ENCODE data around the gene FAM217B. TPM values are rescaled to one million over a fixed set of nuclear protein-coding genes. Genes with fewer than 3 reads are reported as not detected.
A peak's percentile ranks its signal among the peaks of the same experiment; 100 is the strongest.
"Not testable (repeated sequence)": the region's sequence is repeated elsewhere in the genome, so short reads cannot be mapped to it uniquely, and the experiment has no call there.

The FAM217B gene
- total RNA-seq, 1 experiment from 2014 or later = 9.0 TPM

- peak; percentile 51 for DNase-seq (ENCODE audit: low read depth)
Measured at GRCh38 chr20:59938696-59939051, 1.5 kb upstream of the FAM217B start.

DNA sequence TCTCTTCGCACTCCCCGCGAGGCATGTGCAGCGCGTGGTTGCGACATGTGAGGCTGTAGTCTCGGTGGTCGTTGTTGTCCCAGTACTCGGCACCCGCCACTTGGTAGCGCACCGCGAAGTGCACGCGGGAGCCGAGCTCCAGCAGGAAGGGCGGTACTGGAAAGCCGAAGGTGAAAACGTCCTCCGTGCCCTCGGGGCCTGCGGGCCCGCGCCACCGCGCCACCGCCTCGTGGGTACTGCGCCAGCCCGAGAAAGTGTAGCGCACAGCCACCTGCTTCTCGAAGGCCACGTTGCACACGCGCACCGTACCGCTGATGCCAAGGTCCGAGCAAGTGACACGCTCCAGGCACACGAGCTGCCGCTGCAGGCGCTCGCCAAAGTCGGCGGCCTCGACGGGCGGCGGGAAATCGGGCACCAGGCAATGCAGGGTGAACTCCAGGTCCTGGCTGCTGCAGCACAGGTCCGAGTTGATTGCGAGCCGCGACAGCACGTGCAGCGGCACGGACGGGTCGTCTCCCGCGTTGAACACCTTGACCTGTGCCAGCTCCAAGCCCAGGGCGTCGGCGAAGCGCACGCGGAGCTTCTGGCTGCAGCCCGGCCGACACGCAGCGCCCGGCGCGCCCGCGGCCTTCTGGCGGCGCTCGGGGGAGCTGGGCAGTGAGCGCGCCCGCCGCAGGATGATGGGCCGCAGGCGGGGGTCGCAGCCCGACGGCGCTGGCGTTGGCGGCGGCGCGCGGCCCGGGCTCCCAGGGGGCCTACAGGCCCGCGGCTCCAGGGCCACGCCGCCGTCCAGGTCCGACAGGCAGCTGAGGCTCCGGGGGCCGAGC, 924 bp upstream of the FAM217B start:
- no peak for DNase-seq (ENCODE audit: low read depth)

- no peak for DNase-seq (ENCODE audit: low read depth)
Measured at GRCh38 chr20:59939879-59940128, 385 bp upstream of the FAM217B start.

DNA sequence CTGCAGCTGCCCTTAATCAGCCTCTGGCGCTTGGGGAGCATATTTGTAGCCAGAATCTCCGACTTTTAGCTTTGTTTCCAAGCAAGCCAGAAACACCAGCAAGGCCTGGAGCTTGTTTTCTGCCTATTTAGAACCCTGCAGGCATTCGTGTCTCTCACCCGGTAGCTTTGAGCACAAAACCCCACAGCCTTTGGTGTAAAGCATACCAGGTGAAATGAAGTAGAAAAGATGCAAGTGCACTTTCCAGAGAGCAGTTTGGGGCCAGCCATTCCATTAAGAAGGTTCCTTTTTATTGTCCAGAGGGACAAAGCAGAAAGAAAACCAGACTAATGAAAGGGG, 736 bp downstream of the FAM217B start:
- no peak for DNase-seq (ENCODE audit: low read depth)

DNA sequence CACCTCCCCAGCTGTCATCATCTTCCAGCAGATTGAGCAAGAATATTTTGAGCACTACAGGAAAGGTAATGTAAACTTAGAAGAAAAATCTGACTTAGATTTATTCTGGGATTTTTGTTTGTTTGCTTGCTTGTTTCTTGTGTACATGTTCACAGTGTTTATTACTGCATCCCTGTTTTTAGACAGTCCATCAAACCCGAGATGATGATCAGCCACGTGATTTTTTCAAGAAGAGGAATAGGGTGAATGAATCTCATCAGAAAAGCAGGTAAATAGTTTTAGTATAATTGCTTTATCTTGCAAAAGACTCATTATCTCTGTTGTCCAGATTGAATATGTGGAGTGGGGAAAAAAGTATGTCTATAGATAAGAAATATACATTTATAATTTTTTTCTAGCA, 2.1 kb downstream of the FAM217B start:
- no peak for DNase-seq (ENCODE audit: low read depth)

GRCh38 chr20:59944726-59945125, 4.5 kb downstream of the FAM217B start:
- no peak for DNase-seq (ENCODE audit: low read depth)

DNA sequence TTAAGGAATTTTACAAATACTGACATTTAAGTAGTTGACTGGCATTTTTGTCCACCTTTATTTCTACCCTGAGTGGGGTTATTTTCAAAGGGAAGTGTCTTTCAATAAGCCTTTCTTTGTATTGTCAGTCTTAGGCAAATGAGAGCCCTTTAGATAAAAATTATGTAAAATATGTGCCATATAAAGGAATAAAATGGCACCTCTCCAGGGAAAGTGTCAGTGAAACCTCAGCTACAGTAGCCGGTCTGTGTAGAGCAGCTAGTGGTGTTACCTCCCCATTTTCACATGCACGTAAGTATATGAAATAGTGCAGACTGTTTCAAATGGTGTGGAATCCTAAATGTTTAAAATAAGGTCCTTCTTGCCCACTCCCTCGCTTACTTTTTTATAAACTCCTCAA, 5.0 kb downstream of the FAM217B start:
- no peak for DNase-seq (ENCODE audit: low read depth)

GRCh38 chr20:59945731-59946130, 5.5 kb downstream of the FAM217B start:
- DNase-seq (ENCODE audit: low read depth) = no peak

GRCh38 chr20:59947376-59947775, 7.2 kb downstream of the FAM217B start:
- DNase-seq (ENCODE audit: low read depth) = no peak

- no peak for DNase-seq (ENCODE audit: low read depth)
Measured at GRCh38 chr20:59948212-59948611, 8.0 kb downstream of the FAM217B start.

DNA sequence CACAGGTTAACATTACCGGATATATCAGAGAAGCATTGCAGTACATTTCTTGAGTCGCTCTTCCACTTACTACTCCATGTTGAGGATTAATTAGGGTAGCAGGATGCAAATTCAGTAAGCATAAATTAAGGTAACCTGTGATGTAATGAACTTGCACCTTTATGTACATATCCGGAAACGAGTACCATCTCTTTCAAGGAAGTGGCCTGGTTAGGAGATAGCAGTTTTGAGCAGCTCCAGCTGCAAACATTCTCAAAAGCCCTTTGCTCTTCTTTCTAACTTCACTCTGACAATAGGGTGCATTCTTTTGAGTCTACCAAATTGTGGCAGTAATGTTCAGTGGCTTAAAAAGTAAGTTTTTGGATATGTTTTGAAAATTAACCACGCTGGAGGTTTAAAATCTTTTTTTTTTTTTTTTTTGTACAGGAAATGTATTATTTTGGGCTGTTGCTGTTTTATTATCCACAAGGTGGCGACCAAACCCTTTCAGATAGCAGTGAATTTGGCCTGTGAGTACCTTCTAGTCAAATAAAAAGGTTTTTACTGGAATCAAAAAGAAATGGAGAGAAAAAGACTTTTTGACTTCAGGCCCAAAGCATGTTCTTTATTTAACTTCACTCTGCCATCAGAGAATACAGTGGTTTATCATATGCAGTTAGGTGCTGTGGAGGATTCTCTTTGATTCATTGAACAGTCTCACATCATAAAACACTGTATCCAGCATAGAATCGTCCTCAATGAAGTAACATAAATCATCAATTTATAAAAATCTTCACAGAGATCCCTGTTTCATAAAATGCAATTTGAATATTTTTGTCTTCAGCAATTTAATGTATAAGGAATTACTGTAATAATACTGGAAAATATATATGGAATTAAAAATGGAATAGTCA, 8.9 kb downstream of the FAM217B start:
- peak; percentile 60 for DNase-seq (ENCODE audit: low read depth)

DNA sequence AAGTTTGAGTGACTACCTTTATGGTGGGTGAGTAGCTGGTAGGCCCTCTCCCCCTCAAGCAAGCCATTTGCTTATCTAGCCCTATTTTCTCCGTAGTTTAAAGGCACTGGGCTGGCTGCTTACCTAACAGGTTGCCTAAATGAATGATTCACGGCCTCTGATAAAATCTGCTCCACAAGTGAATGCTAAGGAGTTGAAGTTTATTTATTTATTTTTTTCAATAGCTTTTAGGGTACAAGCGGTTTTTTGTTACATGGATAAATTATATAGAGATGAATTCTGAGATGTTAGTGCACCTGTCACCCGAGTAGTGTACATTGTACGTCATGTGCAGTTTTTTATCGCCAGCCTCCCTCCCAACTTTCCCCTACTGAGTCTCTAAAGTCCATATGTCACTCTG, 9.7 kb downstream of the FAM217B start:
- no peak for DNase-seq (ENCODE audit: low read depth)

- no peak for DNase-seq (ENCODE audit: low read depth)
Measured at GRCh38 chr20:59954718-59955117, 14.5 kb downstream of the FAM217B start.

DNA sequence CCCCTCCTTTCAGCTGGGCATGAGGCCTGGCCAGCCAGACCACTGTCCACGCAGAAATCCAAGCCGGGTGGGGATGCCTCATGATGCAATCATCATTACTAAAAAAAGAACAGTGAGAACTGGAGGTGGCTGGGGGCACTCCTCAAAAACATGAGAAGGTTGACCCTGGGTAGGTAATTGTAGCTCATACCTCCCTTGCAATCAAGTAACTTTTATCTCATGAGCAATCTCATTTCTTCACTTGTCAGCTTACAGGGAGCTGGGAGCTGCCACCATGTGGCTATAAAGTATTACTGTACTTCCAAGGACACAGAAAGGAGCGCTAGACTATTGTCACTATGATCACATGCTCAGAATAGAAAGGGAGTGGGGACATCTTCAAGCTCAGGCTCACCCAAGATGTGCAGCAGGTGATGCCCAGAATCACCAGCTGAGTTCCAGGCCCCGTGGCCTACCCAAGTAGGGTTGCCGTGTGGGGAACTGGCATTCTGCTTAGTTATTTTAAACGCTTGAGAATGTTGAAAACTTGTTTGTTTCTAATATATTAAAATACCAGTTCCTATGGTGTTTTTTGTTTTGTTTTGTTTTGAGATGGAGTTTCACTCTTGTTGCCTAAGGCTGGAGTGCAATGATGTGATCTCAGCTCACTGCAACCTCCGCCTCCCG, 15.1 kb downstream of the FAM217B start:
- peak; percentile 47 for DNase-seq (ENCODE audit: low read depth)

DNA sequence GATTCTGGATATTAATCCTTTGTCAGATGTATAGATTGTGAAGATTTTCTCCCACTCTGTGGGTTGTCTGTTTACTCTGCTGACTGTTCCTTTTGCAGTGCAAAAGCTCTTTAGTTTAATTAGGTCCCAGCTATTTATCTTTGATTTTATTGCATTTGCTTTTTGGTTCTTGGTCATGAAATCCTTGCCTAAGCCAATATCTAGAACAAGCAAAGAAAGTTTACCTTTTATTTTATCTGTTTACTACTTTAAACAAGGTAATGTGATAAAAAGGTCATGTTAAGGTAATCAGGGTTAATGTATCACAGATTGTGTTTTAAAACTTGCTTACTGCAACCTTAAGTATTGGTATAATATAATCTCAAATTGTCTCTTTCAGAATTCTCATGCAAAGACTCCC, 17.4 kb downstream of the FAM217B start:
- not testable (repeated sequence) for DNase-seq (ENCODE audit: low read depth)

DNA sequence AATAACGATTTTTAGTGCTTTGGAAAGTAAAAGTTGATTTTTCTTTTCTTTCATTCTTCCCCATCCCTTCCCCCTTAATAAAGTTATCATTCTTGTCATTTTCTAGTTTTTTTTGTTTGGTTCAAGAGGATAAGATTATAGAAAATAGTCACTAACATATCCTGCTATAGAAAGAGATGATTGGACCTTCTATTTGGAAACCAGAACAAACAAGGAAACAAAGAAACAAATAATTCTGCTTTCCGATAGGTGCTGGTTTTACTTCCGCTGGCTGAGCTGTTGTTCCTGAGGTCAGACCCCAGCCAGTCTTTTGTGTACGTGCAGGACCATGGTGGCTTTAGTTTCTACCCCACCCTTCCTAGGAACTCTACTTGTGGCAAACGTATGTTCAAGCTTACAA, 17.9 kb downstream of the FAM217B start, which contains the start of gene CDH26:
CDH26 (plus strand) TSS at position 301 of the 400 bp plus-strand sequence. CDS start 304 bp downstream, outside the sequence.
- DNase-seq (ENCODE audit: low read depth) = no peak

- DNase-seq (ENCODE audit: low read depth) = no peak
Measured at GRCh38 chr20:59958626-59959025, 18.4 kb downstream of the FAM217B start.

DNA sequence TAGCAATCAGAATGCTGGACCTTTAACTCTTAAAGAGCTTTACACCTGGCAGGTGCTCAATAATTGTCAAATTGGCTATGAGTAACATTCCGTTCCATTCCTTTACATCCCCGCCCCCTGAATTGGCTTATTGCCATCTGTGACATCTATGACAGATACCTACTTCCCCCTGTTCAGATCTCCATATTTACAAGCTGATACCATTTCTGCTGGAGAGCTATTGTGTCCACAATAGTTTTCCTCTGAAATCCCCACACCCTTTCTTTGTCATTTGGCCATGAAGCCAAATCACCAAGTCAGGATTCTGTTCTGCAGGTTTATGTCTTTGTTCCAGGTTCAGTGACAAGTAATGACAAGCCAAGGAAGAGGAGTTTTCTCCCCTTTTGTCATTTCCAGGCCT, 21.2 kb downstream of the FAM217B start:
- no peak for DNase-seq (ENCODE audit: low read depth)

GRCh38 chr20:59962155-59962554, 22.0 kb downstream of the FAM217B start:
- DNase-seq (ENCODE audit: low read depth) = no peak

DNA sequence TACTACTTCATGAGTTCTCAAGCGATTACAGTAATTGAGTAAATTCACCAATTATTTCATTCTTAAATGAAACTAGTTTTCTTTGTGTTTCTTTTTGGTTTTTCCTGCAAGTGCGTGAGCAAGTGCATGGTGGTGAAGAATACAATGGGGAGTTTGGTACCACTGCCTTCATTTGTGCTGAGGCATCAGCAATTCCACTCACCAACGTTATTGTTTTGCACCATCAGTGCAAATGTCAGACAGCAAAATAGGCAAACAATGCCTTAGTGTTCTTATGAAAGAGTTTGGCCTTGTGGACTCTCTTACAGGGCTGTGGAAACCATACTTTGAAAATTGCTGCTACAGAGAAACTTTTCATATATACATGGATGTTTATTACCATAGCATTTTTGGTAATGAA, 26.2 kb downstream of the FAM217B start:
- no peak for DNase-seq (ENCODE audit: low read depth)

DNA sequence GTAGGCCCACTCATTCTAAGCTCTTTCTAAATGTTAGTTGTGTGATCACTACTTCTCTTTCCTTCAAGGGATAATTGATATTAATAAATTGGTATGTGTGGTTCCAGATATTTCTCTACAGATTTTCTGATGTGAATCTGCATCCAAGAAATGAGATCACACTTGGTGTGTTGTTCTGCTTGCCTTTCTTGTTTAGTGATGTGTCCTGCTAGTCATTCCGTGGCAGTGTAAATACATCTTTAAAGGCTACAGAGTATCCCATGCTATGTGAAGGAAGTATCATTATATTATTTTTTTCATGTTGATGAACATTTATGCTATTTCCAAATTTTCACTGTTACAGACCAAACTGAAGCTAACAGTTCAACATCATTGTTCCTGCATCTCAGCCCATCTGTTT, 31.2 kb downstream of the FAM217B start:
- no peak for DNase-seq (ENCODE audit: low read depth)

DNA sequence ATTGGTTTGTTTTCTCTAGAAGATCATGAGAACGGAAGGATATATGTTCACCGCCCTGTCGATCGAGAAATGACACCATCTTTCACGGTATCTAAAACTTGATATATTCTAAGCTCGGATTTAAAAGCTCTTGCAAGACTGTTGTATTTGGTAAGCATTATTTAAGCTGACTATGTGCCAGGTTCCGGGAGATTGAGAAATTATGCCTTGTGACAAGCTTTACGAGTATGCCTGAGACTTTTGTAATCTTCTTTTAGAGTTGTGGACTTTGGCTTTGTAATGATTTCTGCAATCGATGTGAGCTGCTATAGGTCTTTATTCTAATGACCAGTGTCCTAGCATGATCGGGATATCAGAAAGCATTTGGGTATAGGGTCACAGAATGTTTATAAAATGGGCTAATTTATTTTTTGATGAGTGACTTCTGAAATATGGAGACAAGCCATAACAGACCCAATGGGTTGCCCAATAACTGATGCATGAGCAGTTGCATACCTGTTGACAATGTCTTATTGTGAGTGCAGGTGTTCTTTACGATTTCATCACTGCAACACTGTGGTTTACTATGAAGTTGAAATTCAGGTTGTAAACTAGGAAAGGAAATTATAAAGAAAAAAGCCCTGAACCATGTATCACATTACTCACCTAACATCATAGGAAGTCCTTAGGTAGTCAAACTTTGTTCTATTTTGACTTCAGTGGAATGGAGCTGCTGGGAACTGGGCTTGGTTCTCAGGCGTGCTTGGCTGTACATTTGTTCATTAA, 32.0 kb downstream of the FAM217B start:
- no peak for DNase-seq (ENCODE audit: low read depth)

Measured in RPMI7951 (cell line).